GM18907 (cell line): Measurements from ENCODE around the gene PTPRR.

Experiments used
- ATAC-seq: cut with Tn5 transposase; IDR thresholded peaks from one replicate; pipeline ENCODE4 v1.9.1; 2021; ENCODE audit warnings: mild to moderate bottlenecking, moderate library complexity; ENCODE audit not compliant: unreplicated experiment

The PTPRR gene

GRCh38 chr12:70920251-70920851 is at the start of gene PTPRR:
Gene PTPRR (minus strand): TSS chr12:70920738. CDS start chr12:70920390, 348 bp downstream.
- no peak for ATAC-seq

GRCh38 chr12:70966996-70967790 is 46.7 kb upstream of the PTPRR start:
- ATAC-seq = no peak

GRCh38 chr12:70966046-70966445 is 45.5 kb upstream of the PTPRR start:
- ATAC-seq = no peak

- ATAC-seq = no peak
Measured at GRCh38 chr12:70964867-70965510, 44.5 kb upstream of the PTPRR start.

GRCh38 chr12:70963081-70963660 is 42.6 kb upstream of the PTPRR start:
- no peak for ATAC-seq

GRCh38 chr12:70962226-70962794 is 41.8 kb upstream of the PTPRR start:
- ATAC-seq = no peak

- no peak for ATAC-seq
Measured at GRCh38 chr12:70960484-70960883, 39.9 kb upstream of the PTPRR start.

- no peak for ATAC-seq
Measured at GRCh38 chr12:70955415-70955814, 34.9 kb upstream of the PTPRR start.

GRCh38 chr12:70950451-70950850 is 29.9 kb upstream of the PTPRR start:
- ATAC-seq = no peak

GRCh38 chr12:70948976-70949336 is 28.4 kb upstream of the PTPRR start:
- no peak for ATAC-seq

- no peak for ATAC-seq
Measured at GRCh38 chr12:70948236-70948975, 27.9 kb upstream of the PTPRR start.

GRCh38 chr12:70936203-70936813 is 15.8 kb upstream of the PTPRR start:
- ATAC-seq = no peak

GRCh38 chr12:70933133-70933532 is 12.6 kb upstream of the PTPRR start:
- ATAC-seq = no peak

GRCh38 chr12:70929029-70929428 is 8.5 kb upstream of the PTPRR start:
- ATAC-seq = no peak

- ATAC-seq = no peak
Measured at GRCh38 chr12:70928071-70928470, 7.5 kb upstream of the PTPRR start.

- no peak for ATAC-seq
Measured at GRCh38 chr12:70927356-70927755, 6.8 kb upstream of the PTPRR start.

- no peak for ATAC-seq
Measured at GRCh38 chr12:70925539-70925938, 5.0 kb upstream of the PTPRR start.

GRCh38 chr12:70920891-70921290 is 353 bp upstream of the PTPRR start:
- no peak for ATAC-seq

GRCh38 chr12:70919597-70920035 is 922 bp downstream of the PTPRR start:
- no peak for ATAC-seq

GRCh38 chr12:70919176-70919575 is 1.4 kb downstream of the PTPRR start:
- ATAC-seq = no peak
